GM19452 (cell line): ENCODE measurements around the gene GRIN2C.

ENCODE experiments used
- ATAC-seq: cut with Tn5 transposase; IDR thresholded peaks from one replicate; pipeline ENCODE4 v1.9.1; 2021; ENCODE audit not compliant: unreplicated experiment

Gene GRIN2C

DNA sequence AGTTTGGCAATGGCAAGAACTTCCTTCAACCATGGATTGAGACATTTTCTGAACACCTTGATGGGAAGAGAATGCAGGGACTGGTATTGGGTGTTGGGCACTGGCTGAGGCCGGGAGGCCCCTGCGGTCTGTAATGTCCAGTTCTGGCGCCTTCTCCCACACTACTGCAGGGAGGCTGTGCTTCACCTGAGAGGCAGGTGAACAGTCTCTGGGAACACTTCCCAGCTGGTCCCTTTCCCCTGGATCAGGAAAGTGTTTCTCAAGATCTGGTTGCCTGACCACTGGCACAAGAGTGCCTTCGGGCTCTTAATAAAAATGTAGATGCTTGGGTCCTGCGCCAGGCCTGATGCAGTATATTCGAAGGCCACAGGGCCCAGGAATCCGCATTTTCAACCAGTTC is 55.0 kb downstream of the GRIN2C start:
- ATAC-seq = no peak

DNA sequence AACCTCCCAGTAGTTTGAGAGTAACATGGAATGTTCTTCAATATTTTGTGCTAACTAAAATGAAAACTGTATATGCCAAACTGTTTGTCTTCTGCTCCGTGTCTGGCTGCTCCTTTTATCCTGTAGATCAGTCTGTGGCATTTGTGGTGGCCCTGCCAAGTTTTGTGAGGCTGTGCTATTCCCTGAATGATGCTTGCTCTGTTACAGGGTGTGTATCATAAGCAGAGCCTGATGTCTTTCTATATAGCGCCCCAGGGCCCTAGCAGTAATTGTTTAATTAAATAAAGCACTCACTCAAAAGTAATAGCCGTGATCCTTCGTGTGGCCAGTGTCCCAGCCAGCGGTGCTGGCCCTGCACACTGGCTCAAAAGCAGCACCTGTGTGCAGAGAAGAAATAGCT is 55.7 kb downstream of the GRIN2C start:
- ATAC-seq = no peak

DNA sequence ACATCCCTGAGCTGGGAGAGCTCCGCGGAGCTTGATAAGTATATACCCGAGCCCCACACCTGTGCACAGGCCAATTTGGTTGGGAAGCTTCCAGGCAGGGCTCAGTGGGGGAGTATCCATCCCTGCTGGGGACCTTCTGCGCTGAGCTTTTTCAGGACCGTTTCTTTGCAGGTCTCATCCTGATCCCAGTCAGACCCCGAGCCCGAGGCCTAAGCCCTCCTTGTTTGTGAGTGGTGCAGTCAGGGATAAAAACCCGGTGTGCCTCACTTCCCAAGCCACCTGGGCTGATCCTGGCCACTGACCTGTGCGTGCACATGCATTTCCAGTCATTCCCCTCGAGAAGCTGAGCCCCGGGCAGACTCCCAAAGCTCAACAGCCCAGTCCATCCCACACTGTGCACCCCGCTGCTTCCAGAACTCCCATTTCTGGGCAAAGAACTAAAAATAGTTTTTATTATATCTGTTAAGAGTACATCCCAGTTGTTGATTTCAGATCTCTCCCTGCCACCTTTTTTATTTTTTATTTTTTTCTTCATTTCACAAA is 56.2 kb downstream of the GRIN2C start:
- no peak for ATAC-seq

DNA sequence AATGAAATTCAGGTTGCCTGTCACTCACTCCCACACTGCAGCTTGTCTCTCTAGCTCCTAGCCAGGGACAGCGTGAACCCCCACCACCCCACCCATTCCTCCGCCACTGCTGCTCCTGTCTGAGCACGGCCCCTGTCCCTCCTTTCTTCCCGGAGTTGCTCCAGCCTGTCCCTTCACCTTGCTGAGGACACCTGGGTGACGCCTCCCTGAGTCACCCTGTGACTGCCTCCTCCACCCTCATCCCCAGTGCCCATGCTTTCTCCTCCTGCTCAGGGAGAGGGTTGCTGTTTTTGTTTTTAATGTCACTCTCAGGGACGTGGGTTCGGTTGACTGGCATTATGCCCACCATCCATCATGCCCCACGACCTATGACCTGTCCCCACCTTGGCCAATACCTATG is 57.8 kb downstream of the GRIN2C start:
- ATAC-seq = no peak

DNA sequence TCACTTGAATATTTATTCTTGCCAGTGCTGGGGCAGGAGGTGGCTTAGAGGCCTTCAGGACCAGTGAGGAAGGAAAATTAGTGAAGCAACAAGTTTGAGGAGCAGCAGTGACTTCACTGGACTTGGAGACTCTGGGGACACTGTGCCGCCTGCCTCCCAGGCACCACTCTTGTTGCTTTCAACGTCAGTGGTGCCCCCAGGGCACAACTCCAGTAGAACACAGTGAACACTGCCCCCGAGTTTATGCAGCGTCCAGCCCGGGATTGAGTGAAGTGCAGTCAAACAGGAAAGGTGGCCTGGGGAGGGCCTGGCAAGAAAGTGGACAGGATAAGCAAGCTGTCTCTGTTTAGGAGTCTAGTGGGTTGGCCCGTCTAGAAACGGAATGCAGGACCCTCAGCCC is 59.2 kb downstream of the GRIN2C start:
- ATAC-seq = no peak

DNA sequence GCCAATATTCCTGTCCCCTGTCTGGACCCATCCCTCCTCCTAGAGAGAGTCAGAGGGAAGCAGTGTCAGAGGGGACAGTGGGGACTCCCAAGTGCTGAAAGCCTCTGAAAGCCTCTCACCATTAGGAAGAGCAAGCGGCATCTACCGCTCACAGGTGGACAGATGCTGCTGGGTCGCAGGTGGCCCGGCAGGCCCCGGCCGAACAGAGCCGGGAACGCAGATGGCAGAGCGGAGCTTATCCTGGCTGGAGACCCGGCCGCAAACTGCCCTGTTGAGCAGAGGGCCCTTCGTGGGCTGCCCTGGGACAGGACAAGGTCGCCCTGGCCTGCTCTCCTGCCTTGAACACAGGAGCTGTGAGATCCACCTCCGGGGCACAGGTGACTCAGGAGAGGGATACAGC is 60.6 kb downstream of the GRIN2C start:
- ATAC-seq = no peak

DNA sequence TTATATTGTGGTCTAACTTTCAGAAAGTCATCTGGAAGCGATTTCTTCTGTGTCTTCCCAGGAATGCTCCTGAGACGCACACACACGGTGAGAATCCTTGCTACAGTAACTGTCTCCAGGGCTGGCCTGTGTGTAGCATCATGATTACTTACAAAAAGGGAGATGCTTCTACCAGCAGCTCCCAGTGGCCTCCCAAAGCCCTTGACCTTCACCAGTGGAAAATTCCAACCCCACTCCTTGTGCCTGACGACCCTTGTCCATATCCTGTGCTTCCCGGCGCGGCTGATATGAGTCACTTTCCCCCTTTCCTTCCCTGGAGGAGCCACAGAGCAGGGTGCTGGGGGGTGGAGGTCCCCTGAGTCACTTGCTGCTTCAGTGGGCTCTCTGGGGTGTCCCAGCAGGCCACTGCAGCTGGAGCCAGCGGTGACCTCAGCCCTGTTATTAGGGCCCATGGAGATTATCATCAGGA is 61.4 kb downstream of the GRIN2C start:
- no peak for ATAC-seq

DNA sequence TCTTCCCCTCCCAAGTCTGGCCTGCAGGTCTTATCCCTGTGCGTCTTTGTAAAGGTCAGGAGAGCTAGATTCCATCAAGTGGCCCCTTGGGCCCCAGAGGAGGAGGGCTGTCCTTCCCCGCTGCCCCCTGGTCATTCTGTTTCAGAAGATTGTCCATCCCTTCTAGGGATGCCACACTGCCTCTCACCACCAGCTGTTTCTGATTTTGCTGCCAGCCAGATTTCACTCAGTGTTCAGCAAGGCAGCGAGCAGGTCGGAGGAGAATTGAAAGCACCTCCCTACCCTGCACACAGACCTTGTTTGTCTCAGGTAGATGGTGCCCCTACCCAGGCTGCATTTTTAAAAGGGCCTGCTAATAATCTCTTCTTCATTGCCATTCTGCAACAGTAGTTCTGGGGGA is 61.9 kb downstream of the GRIN2C start:
- no peak for ATAC-seq

DNA sequence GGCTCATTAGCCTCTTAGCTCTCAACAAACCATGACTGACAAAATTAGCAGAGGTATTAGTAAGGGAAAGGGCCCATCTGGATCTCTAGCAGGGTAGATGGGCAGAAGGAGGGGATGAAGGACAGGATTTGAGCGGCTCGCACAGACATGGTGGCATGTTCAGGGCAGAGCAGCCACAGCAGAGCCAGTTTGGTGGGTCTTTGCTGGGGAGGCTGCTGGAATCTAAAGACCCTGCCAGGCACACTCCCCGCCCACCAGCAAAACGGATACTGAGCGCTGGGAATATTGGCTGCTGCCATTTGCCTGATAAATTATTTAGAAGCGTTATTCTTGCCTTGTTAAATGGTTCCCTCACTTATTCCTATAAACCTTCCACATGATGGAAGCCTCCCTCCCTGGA is 62.8 kb downstream of the GRIN2C start:
- ATAC-seq = no peak

DNA sequence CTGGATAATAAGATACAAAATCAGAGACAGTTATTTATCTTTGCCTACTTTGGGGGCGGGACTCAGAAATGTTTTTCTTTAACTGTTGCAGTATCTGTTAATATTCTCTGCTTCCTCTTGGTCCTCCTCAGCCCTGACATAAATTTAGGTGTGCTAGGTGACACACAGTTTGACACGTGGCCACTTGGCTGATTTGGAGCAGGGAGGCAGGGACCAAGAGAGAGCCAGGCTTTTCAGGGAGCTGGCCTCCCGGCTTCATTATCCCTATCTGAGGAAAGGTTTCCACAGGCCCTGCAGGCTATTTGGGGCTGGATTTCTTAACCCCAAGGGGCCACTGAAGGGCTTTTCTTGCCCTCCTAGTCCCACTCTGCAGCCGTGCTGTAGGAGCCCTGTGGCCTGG is 63.5 kb downstream of the GRIN2C start:
- ATAC-seq = no peak

DNA sequence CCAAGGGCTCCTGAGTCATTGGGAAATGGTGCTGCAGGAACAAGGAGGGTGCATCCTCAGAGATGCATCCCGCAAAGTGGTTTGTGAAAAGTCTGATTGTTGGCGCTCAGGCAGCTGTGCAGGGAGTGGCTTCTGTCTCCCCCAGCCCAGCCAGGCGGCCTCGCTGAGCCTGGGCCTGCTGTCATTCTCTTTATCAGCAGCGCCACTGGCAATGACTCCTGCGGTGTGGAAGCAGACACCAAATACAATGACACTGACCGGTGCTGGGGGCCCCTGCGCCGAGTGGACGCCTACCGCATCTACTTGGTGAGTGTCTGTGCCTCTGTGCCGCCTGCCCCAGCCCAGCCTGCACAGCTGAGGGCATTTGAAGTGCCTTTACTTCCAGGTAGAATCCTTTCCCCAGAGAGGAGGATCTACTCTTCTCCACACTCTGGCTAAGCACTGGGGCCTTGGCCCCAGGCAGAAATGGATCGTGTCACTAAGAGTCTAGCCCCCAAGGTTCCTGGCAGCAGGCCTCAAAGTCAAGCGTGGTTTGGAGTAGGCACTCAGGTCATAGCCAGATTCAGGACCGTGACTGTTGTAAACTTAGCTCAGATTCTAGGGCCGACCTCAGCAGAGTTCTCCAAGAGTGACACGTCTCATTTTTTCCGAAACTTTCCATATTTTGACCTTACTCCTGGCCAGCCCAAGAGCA is 64.2 kb downstream of the GRIN2C start:
- ATAC-seq = no peak

DNA sequence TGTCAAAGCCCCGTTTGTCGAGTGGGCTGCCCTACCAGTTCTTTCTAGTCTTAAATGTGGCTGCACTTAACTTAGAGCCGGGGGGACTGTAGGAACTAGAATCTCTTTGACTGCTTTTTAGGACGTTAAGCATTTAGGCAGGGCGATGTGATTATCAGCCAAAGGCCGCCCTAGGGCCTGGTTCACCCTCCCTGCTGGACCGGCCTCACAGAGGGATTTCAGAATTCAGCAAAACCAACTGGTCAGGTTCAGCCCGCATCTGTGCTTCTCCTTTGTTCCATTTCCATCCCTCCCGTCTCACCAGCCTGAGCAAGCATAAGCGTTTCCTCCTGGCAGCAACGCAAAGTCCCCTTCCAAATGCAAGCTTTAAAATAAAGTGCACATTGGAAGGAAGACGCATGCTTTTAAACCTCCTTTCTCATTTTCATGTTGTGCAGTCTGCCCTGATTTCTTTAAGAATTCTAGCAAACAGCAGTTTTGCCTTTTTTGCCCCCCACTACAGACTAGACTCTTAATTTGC is 67.0 kb downstream of the GRIN2C start:
- ATAC-seq = no peak
